Prostate gland (tissue), 2 donors: Measurements from ENCODE around the gene TBC1D9B.

Experiments
- CTCF ChIP-seq, 4 experiments: fragments of 200-600 bp in 2 of 4; fragments of 450-650 bp in 2 of 4; sonication (generic) in 2 of 4; IDR thresholded peaks; 1 replicate in 3 of 4; 2 replicates in 1 of 4; pipeline ENCODE4 v1.5.1; 2016 to 2019; ENCODE audit warnings: antibody characterized with exemption in 4 of 4, mild to moderate bottlenecking in 2 of 4, moderate library complexity in 2 of 4
- POLR2A ChIP-seq: fragments of 450-650 bp; IDR thresholded peaks from one replicate; pipeline ENCODE4 v1.6.1; 2016; ENCODE audit warnings: antibody characterized with exemption, mild to moderate bottlenecking
- POLR2AphosphoS5 ChIP-seq: sonication (generic); formaldehyde crosslinking; IDR thresholded peaks from one replicate; pipeline ENCODE4 v1.6.1; 2017; ENCODE audit warnings: antibody characterized with exemption

GRCh38 chr5:179936976-179937681 is 29.4 kb upstream of the TBC1D9B start:
- TF ChIP-seq CTCF (IDR thresholded peaks at IDR 0.05): no peak
- TF ChIP-seq POLR2A: no peak
- TF ChIP-seq POLR2AphosphoS5: no peak
